HepG2 (cell line): ENCODE results near the gene ETV6. TPM values are rescaled to one million over a fixed set of nuclear protein-coding genes. Genes with fewer than 3 reads are reported as not detected.

ENCODE experiments used
- ATAC-seq: fragments of 200-7000 bp; cut with Tn5 transposase; 3 replicates; pipeline ENCODE4 v1.9.1; 2020; ENCODE audit warnings: mild to moderate bottlenecking, moderate library complexity
- BruUV-seq: library from RNA; stranded (reverse); fragments of 400-500 nt; replicated peaks from 2 replicates; lab custom pipeline; 2021; lab: Mats Ljungman, UMichigan
- CTCF ChIA-PET: fragments of 300-600 bp; formaldehyde crosslinking; extraction: SDS; loops from one replicate; lab custom pipeline; 2021; ENCODE audit warnings: low total read pairs, inconsistent platforms, low intra/inter-chr PET ratio; lab: Yijun Ruan, JAX
- POLR2A ChIA-PET: fragments of 350-600 bp; sonication (Branson Sonifier 250); formaldehyde crosslinking; loops from one replicate; lab custom pipeline; 2020; ENCODE audit warnings: antibody characterized with exemption, inconsistent platforms; lab: Yijun Ruan, JAX
- DNase-seq: peaks from one replicate; pipeline ENCODE4 v3.0.0-alpha.2; 2015; ENCODE audit warnings: low spot score
- FAIRE-seq: peaks from 3 replicates; lab custom pipeline; 2011; peaks lifted over from hg19 to GRCh38; lab: Jason Lieb, UNC
- H2AFZ ChIP-seq: one replicate; pipeline ENCODE4 v1.6.1; 2011; ENCODE audit warnings: low read length, inconsistent platforms
- H3K27ac ChIP-seq: fragments of 300-600 bp; 3 replicates; pipeline ENCODE4 v1.8.0; 2011; ENCODE audit warnings: mixed run types, mild to moderate bottlenecking, mixed read lengths, low read length, inconsistent platforms; ENCODE audit not compliant: insufficient read depth; ENCODE audit errors: extremely low read length
- H3K27me3 ChIP-seq, 2 experiments: fragments of 200-600 bp in 1 of 2; 2 replicates in 1 of 2; 3 replicates in 1 of 2; pipeline versions ENCODE4 v1.6.0 to v1.8.0; 2011; ENCODE audit warnings: low read length in 2 of 2, mild to moderate bottlenecking in 2 of 2, moderate library complexity in 2 of 2, inconsistent platforms in 1 of 2; ENCODE audit not compliant: insufficient read depth in 2 of 2, control insufficient read depth in 1 of 2
- H3K36me3 ChIP-seq, 2 experiments: fragments of 200-600 bp in 1 of 2; replicated peaks in 1 of 2; 2 replicates in 1 of 2; 3 replicates in 1 of 2; pipeline versions ENCODE4 v1.5.1 to v1.8.0; 2011; ENCODE audit warnings: low read length in 2 of 2, inconsistent platforms in 1 of 2; ENCODE audit not compliant: insufficient read depth in 2 of 2, control insufficient read depth in 1 of 2
- H3K4me1 ChIP-seq: 2 replicates; pipeline ENCODE4 v1.5.1; 2012; ENCODE audit warnings: low read length, inconsistent platforms; ENCODE audit not compliant: insufficient read depth
- H3K4me2 ChIP-seq: 2 replicates; pipeline ENCODE4 v1.6.0; 2011; ENCODE audit warnings: low read depth, low read length, inconsistent platforms
- H3K4me3 ChIP-seq, 3 experiments: fragments of 200-600 bp in 1 of 3; sonication (generic), shearing (Covaris generic) in 1 of 3; replicated peaks in 1 of 3; 2 replicates each; pipeline ENCODE4 v1.5.1; 2011 to 2016; ENCODE audit warnings: low read length in 3 of 3, inconsistent platforms in 2 of 3, low read depth in 2 of 3, mild to moderate bottlenecking in 2 of 3, control low read depth in 1 of 3, mixed read lengths in 1 of 3; ENCODE audit not compliant: insufficient read depth in 1 of 3
- H3K79me2 ChIP-seq: one replicate; pipeline ENCODE4 v1.6.1; 2011; ENCODE audit warnings: low read length, inconsistent platforms; ENCODE audit not compliant: insufficient read depth
- H3K9ac ChIP-seq: 2 replicates; pipeline ENCODE4 v1.6.0; 2011; ENCODE audit warnings: mild to moderate bottlenecking, low read depth, low read length, inconsistent platforms; ENCODE audit not compliant: insufficient read depth
- H3K9me3 ChIP-seq: 2 replicates; pipeline ENCODE4 v1.5.1; 2012; ENCODE audit warnings: mild to moderate bottlenecking, low read length
- H4K20me1 ChIP-seq: 2 replicates; pipeline ENCODE4 v1.6.0; 2011; ENCODE audit warnings: inconsistent platforms, mild to moderate bottlenecking, low read length, moderate library complexity; ENCODE audit not compliant: insufficient read depth
- CTCF ChIP-seq: sonication (generic); formaldehyde crosslinking; IDR thresholded peaks from 2 replicates; pipeline ENCODE4 v1.5.0; 2020; ENCODE audit warnings: mild to moderate bottlenecking, missing genetic modification reagents, moderate library complexity
- DNMT1 ChIP-seq: sonication (generic); formaldehyde crosslinking; IDR thresholded peaks from 2 replicates; pipeline ENCODE4 v1.5.1; 2020; ENCODE audit warnings: mild to moderate bottlenecking, missing genetic modification reagents
- FOXP4 ChIP-seq: sonication (generic); formaldehyde crosslinking; IDR thresholded peaks from 2 replicates; pipeline ENCODE4 v1.4.0; 2020; ENCODE audit warnings: missing genetic modification reagents
- GTF3A ChIP-seq: sonication (generic); formaldehyde crosslinking; conservative IDR thresholded peaks from 2 replicates; pipeline ENCODE4 v1.4.0; 2020; ENCODE audit warnings: mild to moderate bottlenecking, missing genetic modification reagents
- PRMT3 ChIP-seq: sonication (generic); formaldehyde crosslinking; IDR thresholded peaks from 2 replicates; pipeline ENCODE4 v1.8.1; 2022; ENCODE audit warnings: low read depth, mild to moderate bottlenecking, moderate library complexity, missing genetic modification reagents, borderline replicate concordance
- SIX1 ChIP-seq: sonication (generic); formaldehyde crosslinking; IDR thresholded peaks from 2 replicates; pipeline ENCODE4 v1.4.0; 2020; ENCODE audit warnings: missing genetic modification reagents, borderline replicate concordance
- ZBTB44 ChIP-seq: sonication (generic); formaldehyde crosslinking; IDR thresholded peaks from 2 replicates; pipeline ENCODE4 v1.4.0; 2020; ENCODE audit warnings: missing genetic modification reagents
- ZNF160 ChIP-seq: sonication (generic); formaldehyde crosslinking; IDR thresholded peaks from 2 replicates; pipeline ENCODE4 v1.8.0; 2022; ENCODE audit warnings: mild to moderate bottlenecking, inconsistent platforms, missing genetic modification reagents
- ZNF577 ChIP-seq: sonication (generic); formaldehyde crosslinking; IDR thresholded peaks from 2 replicates; pipeline ENCODE4 v1.4.0; 2020; ENCODE audit warnings: mild to moderate bottlenecking, low read depth, missing genetic modification reagents, borderline replicate concordance
- WGBS: methylation state at CpG from one replicate; pipeline ENCODE4 v1.1.6; 2017; ENCODE audit warnings: low lambda C conversion rate; 5-methylcytosine and 5-hydroxymethylcytosine counted together
- in situ Hi-C: cut with HindIII; loops from 2 replicates; pipeline ENCODE4 v1.10.0; 2017; ENCODE audit warnings: low pct_unique_long_range_greater_than_20kb; ENCODE audit not compliant: extremely low pct_ligation_motif_present
- intact Hi-C: fragments of 100-400 bp; cut with micrococcal nuclease; formaldehyde crosslinking; loops from one replicate; pipeline ENCODE4 v1.10.0; 2022; ENCODE audit not compliant: unreplicated experiment
- polyA plus RNA-seq, 8 experiments: library from polyadenylated mRNA; depleted of rRNA in 3 of 8; stranded (reverse) in 7 of 8; unstranded in 1 of 8; fragments of >200 nt; fragmentation: Illumina TruSeq in 4 of 8; extraction: Trizol in 4 of 8; gene quantifications; 2 replicates each; pipeline versions ENCODE4 v1.2.1 to v1.2.3, GENCODE V29; 2011 to 2016; ENCODE audit warnings: low read depth in 4 of 8, missing spikeins in 1 of 8, mixed read lengths in 1 of 8; ENCODE audit not compliant: insufficient read depth in 1 of 8
- total RNA-seq, 5 experiments: library from RNA; depleted of rRNA; stranded (reverse); fragments of >200 nt; fragmentation: Illumina TruSeq; extraction: Trizol; gene quantifications; 2 replicates each; pipeline ENCODE4 v1.2.3, GENCODE V29; 2016; ENCODE audit warnings: low read depth in 1 of 5

The ETV6 gene
- total and polyA plus RNA-seq, 2 of the 13 experiments (the other 11 are each of a cell fraction or from before 2014, with no cell fraction given): 2.2 to 3.0 TPM

GRCh38 chr12:11684811-11685210 is 35.3 kb downstream of the ETV6 start:
- ATAC-seq (no peak), FAIRE-seq (no peak), DNase-seq (no peak)
- POLR2A ChIA-PET: interaction anchor here (1.2 kb wide), 1 partner anchor 12 kb away, joined by 4 read pairs; no protein-coding TSS in a partner anchor
- H3K4me1 ChIP-seq: peaks cover 27% of the 10 kb centered on the region
- H2AFZ ChIP-seq: no peak overlapping the region
- WGBS: 92% methylated on average over 7 of the region's 7 CpGs
- no peak for TF ChIP-seq ZBTB44
- no peak for TF ChIP-seq PRMT3 (CRISPR knock-in tag)
- no peak for TF ChIP-seq ZNF160 (CRISPR knock-in tag)
- no peak for TF ChIP-seq GTF3A (CRISPR knock-in tag)
- TF ChIP-seq ZNF577: no peak
- TF ChIP-seq FOXP4 (CRISPR knock-in tag): no peak
- TF ChIP-seq SIX1 (CRISPR knock-in tag): no peak
- no peak for TF ChIP-seq DNMT1
- no peak for TF ChIP-seq CTCF
- H3K36me3 ChIP-seq: no peaks in the 10 kb centered on the region
- BruUV-seq: no TSS peak
- CTCF ChIA-PET: no interaction called here
- H3K27ac ChIP-seq: no peak overlapping the region
- in situ Hi-C loops: no loop called here
- no peaks in the 10 kb centered on the region for H3K79me2 ChIP-seq
- H3K9me3 ChIP-seq: no peaks in the 10 kb centered on the region
- intact Hi-C loops: no loop called here
- H3K4me2 ChIP-seq: no peak overlapping the region
- H3K9ac ChIP-seq: no peak overlapping the region
- H3K4me3 ChIP-seq: no peak overlapping the region
- H3K27me3 ChIP-seq: no peaks in the 10 kb centered on the region
- no peaks in the 10 kb centered on the region; the same call in 1 of the 2 replicates for H4K20me1 ChIP-seq
